Body of pancreas (tissue), 4 donors: ENCODE results near the gene SLC22A23.

ENCODE experiments used
- POLR2A ChIP-seq, 3 donors: fragments of 450-650 bp; IDR thresholded peaks; one replicate each; pipeline ENCODE4 v1.6.1; 2016; ENCODE audit warnings: antibody characterized with exemption in 3 of 3, mild to moderate bottlenecking in 2 of 3
- TF ChIP-seq, protein P1 (sequence below), 7 experiments: fragments of 450-650 bp in 4 of 7; fragments of 200-600 bp in 3 of 7; sonication (generic) in 3 of 7; IDR thresholded peaks; one replicate each; pipeline ENCODE4 v1.5.1; 2016 to 2019; ENCODE audit warnings: antibody characterized with exemption in 7 of 7

DNA sequence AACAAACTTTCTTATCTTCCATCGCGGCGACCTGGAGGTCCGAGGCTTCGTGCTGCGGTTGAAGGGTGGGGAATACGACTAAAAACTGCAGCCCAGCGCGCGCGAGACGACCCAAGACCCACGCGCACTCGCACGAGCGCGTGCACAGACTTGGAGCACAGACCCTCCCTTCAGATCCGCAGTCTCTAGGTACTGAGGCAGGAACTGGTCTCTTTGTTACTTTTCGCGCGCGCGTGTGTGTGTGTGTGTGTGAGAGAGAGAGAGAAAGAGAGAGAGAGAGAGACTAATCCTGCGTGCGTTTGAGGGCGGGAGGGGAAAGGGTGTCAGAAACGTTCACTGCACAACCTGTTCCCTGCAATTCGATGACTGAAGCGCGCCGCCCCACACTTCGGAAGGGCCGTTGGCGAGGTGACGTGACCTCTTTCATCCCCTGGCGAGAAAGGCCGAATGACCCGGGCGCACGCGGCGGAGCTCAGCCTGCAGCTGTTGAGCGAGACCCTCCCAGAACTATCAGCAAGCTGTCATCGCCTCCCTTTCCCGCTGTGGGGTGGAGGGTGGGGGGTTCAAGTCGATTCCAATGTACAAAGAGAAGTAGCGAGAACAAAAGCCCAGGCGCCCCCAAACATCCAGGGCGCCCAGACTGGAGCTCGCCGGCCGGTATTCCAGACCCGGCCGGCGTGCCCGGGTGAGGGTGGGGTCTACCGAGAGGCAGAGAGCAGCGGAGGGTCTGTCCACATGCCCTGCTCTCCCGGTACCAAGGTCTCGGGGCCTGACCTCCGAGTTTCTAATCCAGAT is 227.9 kb downstream of the SLC22A23 start:
- TF ChIP-seq, protein P1, sequence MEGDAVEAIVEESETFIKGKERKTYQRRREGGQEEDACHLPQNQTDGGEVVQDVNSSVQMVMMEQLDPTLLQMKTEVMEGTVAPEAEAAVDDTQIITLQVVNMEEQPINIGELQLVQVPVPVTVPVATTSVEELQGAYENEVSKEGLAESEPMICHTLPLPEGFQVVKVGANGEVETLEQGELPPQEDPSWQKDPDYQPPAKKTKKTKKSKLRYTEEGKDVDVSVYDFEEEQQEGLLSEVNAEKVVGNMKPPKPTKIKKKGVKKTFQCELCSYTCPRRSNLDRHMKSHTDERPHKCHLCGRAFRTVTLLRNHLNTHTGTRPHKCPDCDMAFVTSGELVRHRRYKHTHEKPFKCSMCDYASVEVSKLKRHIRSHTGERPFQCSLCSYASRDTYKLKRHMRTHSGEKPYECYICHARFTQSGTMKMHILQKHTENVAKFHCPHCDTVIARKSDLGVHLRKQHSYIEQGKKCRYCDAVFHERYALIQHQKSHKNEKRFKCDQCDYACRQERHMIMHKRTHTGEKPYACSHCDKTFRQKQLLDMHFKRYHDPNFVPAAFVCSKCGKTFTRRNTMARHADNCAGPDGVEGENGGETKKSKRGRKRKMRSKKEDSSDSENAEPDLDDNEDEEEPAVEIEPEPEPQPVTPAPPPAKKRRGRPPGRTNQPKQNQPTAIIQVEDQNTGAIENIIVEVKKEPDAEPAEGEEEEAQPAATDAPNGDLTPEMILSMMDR (IDR thresholded peaks at IDR 0.05) = no peak
- TF ChIP-seq POLR2A (IDR thresholded peaks at IDR 0.05) = no peak
